Stomach (tissue), 9 donors: ENCODE results near the gene ZNF200. TPM values are rescaled to one million over a fixed set of nuclear protein-coding genes. Genes with fewer than 3 reads are reported as not detected.

Experiments used
- DNase-seq, 2 donors: peaks; one replicate each; pipeline versions ENCODE4 v3.0.0 to v3.0.0-alpha.2; 2013 to 2019
- H3K27ac ChIP-seq, 5 donors: fragments of 200-600 bp in 4 of 5; sonication (generic) in 4 of 5; one replicate each; pipeline ENCODE4 v1.5.1; 2013 to 2019; ENCODE audit warnings: mild to moderate bottlenecking in 1 of 5, moderate library complexity in 1 of 5
- H3K27me3 ChIP-seq, 3 donors: fragments of 200-600 bp; sonication (generic); one replicate each; pipeline ENCODE4 v1.5.1; 2017 to 2019; ENCODE audit warnings: mixed run types in 1 of 3
- H3K36me3 ChIP-seq, 4 donors: fragments of 200-600 bp; sonication (generic); 1 replicate in 3 of 4; 2 replicates in 1 of 4; pipeline ENCODE4 v1.5.1; 2016 to 2019
- H3K4me1 ChIP-seq, 4 donors: fragments of 200-600 bp; sonication (generic); one replicate each; pipeline ENCODE4 v1.5.1; 2016 to 2019
- H3K4me3 ChIP-seq, 4 donors: fragments of 200-600 bp; sonication (generic) in 3 of 4; one replicate each; pipeline ENCODE4 v1.5.1; 2016 to 2019; ENCODE audit warnings: mild to moderate bottlenecking in 1 of 4
- H3K9me3 ChIP-seq, 4 donors: fragments of 200-600 bp; sonication (generic); one replicate each; pipeline ENCODE4 v1.5.1; 2016 to 2019
- CTCF ChIP-seq, 7 experiments: fragments of 450-650 bp in 4 of 7; fragments of 200-600 bp in 3 of 7; sonication (generic) in 3 of 7; IDR thresholded peaks; one replicate each; pipeline ENCODE4 v1.5.1; 2016 to 2019; ENCODE audit warnings: antibody characterized with exemption in 7 of 7, control low read depth in 2 of 7, mild to moderate bottlenecking in 1 of 7
- EP300 ChIP-seq: sonication (generic); formaldehyde crosslinking; IDR thresholded peaks from one replicate; pipeline ENCODE4 v1.6.1; 2017; ENCODE audit warnings: antibody characterized with exemption
- POLR2A ChIP-seq, 4 donors: fragments of 450-650 bp; IDR thresholded peaks; one replicate each; pipeline ENCODE4 v1.6.1; 2016; ENCODE audit warnings: antibody characterized with exemption in 4 of 4, control low read depth in 2 of 4, mild to moderate bottlenecking in 1 of 4, moderate library complexity in 1 of 4
- POLR2AphosphoS5 ChIP-seq, 3 donors: sonication (generic); formaldehyde crosslinking; IDR thresholded peaks; one replicate each; pipeline ENCODE4 v1.6.1; 2016; ENCODE audit warnings: antibody characterized with exemption in 3 of 3
- WGBS, 5 donors: extraction: QIAGEN DNeasy Blood & Tissue Kit in 3 of 5; methylation state at CpG; one replicate each; pipeline versions ENCODE4 v1.1.5 to v1.1.7; 2013 to 2018; 5-methylcytosine and 5-hydroxymethylcytosine counted together
- intact Hi-C: fragments of 100-400 bp; cut with DNase I; formaldehyde crosslinking; loops from one replicate; pipeline ENCODE4 v1.15.1; 2023; ENCODE audit warnings: low total_unique reads
- polyA plus RNA-seq, 3 donors: library from polyadenylated mRNA; stranded (reverse); fragments of 200-250 nt; gene quantifications; one replicate each; pipeline ENCODE4 v1.2.3, GENCODE V29; 2013
- total RNA-seq, 5 donors: library from RNA; depleted of rRNA; stranded (reverse); fragments of >200 nt; gene quantifications; one replicate each; pipeline versions ENCODE4 v1.1.0 to v1.2.3, GENCODE V29; 2014 to 2016
- donor health status: healthy with polysubstance abuse.
- donor health status: Bipolar disorder and iron deficiency.
- donor health status: healthy.

Gene ZNF200
- total and polyA plus RNA-seq, 8 donors, result 2.2 to 8.7 (median 5.3) TPM

GRCh38 chr16:3223913-3224515 lies 10.9 kb downstream of the ZNF200 start:
- Histone ChIP-seq H3K9me3 (peaks cover 46 to 99% (median 86%) of the 10 kb centered on the region in 4 donors), H3K4me3 (no peak overlapping the region), H3K27me3 (no peaks in the 10 kb centered on the region), H3K4me1 (no peaks in the 10 kb centered on the region), H3K36me3 (peaks cover 48 to 74% (median 67%) of the 10 kb centered on the region in 4 donors), H3K27ac (no peak overlapping the region)
- DNase-seq, result no peak
- WGBS, 5 donors, result 98 to 99% (median 98%) methylated on average over 10 of the region's 10 CpGs
- intact Hi-C loops, result no loop called here
- no peak for TF ChIP-seq CTCF (IDR thresholded peaks at IDR 0.05)

DNA sequence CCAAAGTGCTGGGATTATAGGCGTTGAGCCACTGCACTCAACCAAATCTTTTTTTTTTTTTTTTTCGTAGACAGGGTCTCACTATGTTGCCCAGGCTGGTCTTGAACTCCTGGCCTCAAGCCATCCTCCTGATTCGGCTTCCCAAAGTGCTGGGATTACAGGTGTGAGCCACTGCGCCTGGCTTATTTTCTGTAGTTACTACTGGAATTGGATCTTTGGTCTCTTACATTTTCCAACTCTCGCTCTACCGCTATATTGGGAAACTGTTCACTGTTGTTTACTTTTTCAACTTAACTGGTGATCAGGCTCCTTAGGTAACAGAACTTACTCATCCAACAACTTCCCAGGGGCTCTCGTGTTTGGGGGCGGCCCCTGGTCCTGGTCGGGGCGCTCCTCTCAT lies 14.1 kb downstream of the ZNF200 start:
- Histone ChIP-seq H3K4me1 (no peaks in the 10 kb centered on the region), H3K27ac (no peak overlapping the region), H3K27me3 (no peaks in the 10 kb centered on the region), H3K4me3 (no peak overlapping the region), H3K9me3 (peaks cover 42 to 74% (median 63%) of the 10 kb centered on the region in 4 donors), H3K36me3 (peaks cover 18 to 42% (median 36%) of the 10 kb centered on the region in 4 donors)
- no peak for DNase-seq
- TF ChIP-seq EP300, result no peak
- WGBS, 5 donors, result 80 to 94% (median 89%) methylated on average over 10 of the region's 10 CpGs
- intact Hi-C loops, result no loop called here

GRCh38 chr16:3216263-3216640 lies 18.7 kb downstream of the ZNF200 start:
- TF ChIP-seq EP300 (no peak), POLR2AphosphoS5 (IDR thresholded peaks at IDR 0.05) (no peak), POLR2A (IDR thresholded peaks at IDR 0.05) (no peak), CTCF (IDR thresholded peaks at IDR 0.05) (no peak)
- intact Hi-C loops, result no loop called here
- WGBS, 5 donors, result 54 to 67% (median 58%) methylated on average over 3 of the region's 3 CpGs
- no peaks in the 10 kb centered on the region for H3K36me3 ChIP-seq
- no peak overlapping the region for H3K4me3 ChIP-seq
- H3K27ac ChIP-seq, result no peak overlapping the region
- H3K4me1 ChIP-seq, result no peaks in the 10 kb centered on the region
- peaks cover 8 to 28% (median 22%) of the 10 kb centered on the region in 4 donors for H3K9me3 ChIP-seq
- DNase-seq, result no peak
- H3K27me3 ChIP-seq, result no peaks in the 10 kb centered on the region

- no peak for TF ChIP-seq CTCF (IDR thresholded peaks at IDR 0.05)
- no peak for TF ChIP-seq POLR2AphosphoS5 (IDR thresholded peaks at IDR 0.05)
- no peak for TF ChIP-seq EP300
- TF ChIP-seq POLR2A (IDR thresholded peaks at IDR 0.05), result no peak
- no peak for DNase-seq
- H3K36me3 ChIP-seq, result no peaks in the 10 kb centered on the region
- H3K9me3 ChIP-seq, result peaks cover 3 to 23% (median 17%) of the 10 kb centered on the region in 4 donors
- H3K4me1 ChIP-seq, result no peaks in the 10 kb centered on the region
- WGBS, 5 donors, result 68 to 77% (median 76%) methylated on average over 11 of the region's 11 CpGs
- H3K27ac ChIP-seq, result peak overlapping the region in 1 of 5 donors; percentile 8
- H3K4me3 ChIP-seq, result no peak overlapping the region
- intact Hi-C loops, result no loop called here
- no peaks in the 10 kb centered on the region for H3K27me3 ChIP-seq
Measured at GRCh38 chr16:3215601-3216262, 19.2 kb downstream of the ZNF200 start.
